Stimulated activated CD4-positive, alpha-beta T cell treated with anti-CD3 and anti-CD28 coated beads, Interleukin-4, amount 100 ng/mL, for 1 hour (primary cell): ENCODE measurements around the gene TMEM145.
"Not testable (repeated sequence)": the region's sequence is repeated elsewhere in the genome, so short reads cannot be mapped to it uniquely, and the experiment has no call there.

ENCODE experiments used
- DNase-seq: peaks from one replicate; pipeline ENCODE4 v3.0.0-alpha.2; 2020

The TMEM145 gene

DNA sequence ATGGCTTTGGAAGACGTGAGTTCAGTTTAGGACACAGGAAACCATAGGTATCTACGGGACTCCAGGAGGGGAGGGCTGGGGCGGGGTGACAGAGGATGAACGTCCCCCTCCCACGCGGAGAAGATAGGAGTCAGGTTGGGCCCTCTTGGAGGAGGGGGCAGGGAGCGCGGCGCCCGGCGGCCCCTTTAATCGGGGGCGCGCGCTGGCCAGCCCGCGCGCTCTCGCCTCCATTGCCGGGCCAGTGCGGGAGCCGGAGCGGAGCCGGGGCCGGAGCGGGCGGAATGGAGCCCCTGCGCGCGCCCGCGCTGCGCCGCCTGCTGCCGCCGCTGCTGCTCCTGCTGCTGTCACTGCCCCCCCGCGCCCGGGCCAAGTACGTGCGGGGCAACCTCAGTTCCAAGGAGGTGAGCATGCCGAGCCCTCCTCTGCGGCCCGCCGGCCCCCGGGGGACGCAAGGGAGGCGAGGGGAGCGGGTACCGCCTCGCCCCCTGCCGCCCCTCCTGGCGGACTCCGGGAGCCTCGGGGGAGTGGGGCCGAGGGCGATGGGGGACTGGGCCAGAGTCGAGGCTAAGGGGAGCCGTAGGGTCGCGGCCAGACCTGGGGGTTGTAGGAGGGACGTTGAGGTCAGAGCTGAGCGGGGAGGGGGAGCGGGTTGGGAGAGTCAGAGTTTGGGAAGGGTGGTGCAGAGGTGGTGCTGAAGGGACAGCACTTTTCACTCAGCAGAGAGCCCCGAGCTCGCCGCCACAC is at the start of gene TMEM145:
Gene TMEM145, plus strand, starts transcription at position 214 of the 744 bp plus-strand sequence. Its CDS starts 68 bp downstream, at position 282.
- peak; percentile 51 for DNase-seq

DNA sequence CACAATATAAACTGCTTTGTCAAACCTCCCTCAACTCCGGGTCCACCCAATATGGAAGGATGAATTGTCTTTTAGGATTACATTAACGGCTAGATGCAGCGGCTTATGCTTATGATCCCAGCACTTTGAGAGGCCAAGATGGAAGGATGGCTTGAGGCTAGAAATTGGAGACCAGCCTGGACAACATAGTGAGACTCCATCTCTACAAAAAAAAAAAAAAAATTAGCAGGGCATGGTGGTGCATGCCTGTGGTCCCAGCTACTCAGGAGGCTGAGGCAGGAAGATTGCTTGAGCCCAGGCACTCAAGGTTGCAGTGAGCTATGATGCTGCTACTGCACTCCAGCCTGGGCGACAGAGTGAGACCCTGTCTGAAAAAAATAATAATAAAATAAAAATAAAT is 47.0 kb upstream of the TMEM145 start:
- not testable (repeated sequence) for DNase-seq

DNA sequence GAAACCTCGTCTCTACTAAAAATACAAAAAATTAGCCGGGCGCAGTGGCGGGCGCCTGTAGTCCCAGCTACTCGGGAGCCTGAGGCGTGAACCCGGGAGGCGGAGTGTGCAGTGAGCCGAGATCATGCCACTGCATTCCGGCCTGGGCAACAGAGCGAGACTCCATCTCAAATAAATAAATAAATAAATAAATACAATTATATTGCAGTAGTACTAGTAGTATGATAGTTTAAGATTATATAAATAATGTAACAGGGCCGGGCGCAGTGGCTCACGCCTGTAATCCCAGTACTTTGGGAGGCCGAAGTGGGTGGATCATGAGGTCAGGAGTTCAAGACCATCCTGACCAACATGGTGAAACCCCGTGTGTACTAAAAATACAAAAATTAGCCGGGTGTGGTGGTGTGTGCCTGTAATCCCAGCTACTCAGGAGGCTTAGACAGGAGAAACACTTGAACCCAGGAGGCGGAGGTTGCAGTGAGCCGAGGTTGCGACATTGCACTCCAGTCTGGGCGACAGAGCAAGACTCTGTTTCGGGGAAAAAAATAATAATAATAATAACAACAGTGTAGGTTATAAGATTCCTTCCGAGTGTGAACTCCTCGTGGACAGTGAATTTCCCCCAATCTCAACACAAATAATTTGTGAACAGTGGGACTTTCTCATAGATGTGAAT is 46.0 kb upstream of the TMEM145 start:
- not testable (repeated sequence) for DNase-seq

DNA sequence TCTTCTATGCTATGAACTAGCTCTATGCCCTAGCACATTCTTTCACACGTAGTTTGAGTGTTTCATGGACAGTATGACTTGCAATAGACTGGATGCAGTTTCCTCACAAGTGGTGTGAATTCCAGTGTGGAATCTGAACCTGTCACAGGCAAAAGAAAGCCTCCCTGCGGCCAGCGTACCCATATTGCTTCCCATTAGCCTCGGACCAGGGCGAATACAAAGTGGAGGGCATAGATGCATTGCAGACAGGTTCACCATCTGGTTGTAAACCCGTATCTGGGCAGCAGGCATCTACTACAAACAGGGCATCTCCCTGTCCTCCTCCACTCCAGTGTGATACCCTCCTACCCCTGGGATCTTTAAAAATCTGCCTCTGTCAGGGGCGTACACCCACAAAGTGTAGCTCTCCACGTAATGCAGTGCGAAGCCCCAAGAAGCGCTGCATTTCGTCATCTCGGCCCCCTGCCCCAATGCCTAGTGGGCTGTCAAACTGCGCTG is 45.4 kb upstream of the TMEM145 start:
- DNase-seq, result no peak

DNA sequence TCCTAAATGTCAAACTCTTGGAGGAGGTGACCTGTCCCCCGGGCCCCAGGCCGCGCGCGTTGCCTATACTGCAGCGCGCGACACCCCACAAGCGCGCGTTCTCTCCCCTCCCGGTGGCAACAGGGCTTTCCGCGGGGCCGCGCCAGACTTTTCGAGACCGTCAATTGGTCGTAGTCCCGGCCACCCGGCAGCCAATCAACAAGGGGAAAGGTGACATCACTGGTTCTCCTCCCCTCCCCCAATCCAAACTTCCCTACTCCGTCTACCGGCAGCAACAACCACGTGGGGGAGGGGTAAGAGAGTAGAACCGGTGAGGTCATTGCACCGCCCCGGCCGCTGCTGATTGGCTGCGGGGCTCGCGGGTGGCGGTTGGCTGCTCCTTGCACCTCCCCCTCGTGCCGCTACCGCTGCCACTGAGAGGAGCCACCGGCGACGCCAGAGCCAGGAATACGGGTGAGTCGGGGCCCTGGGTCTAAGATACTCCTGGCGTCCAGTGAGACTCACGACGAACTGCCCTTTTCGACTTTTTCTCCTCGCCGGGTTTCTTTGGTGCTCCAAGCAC is 44.9 kb upstream of the TMEM145 start:
- DNase-seq, result peak; percentile 96

DNA sequence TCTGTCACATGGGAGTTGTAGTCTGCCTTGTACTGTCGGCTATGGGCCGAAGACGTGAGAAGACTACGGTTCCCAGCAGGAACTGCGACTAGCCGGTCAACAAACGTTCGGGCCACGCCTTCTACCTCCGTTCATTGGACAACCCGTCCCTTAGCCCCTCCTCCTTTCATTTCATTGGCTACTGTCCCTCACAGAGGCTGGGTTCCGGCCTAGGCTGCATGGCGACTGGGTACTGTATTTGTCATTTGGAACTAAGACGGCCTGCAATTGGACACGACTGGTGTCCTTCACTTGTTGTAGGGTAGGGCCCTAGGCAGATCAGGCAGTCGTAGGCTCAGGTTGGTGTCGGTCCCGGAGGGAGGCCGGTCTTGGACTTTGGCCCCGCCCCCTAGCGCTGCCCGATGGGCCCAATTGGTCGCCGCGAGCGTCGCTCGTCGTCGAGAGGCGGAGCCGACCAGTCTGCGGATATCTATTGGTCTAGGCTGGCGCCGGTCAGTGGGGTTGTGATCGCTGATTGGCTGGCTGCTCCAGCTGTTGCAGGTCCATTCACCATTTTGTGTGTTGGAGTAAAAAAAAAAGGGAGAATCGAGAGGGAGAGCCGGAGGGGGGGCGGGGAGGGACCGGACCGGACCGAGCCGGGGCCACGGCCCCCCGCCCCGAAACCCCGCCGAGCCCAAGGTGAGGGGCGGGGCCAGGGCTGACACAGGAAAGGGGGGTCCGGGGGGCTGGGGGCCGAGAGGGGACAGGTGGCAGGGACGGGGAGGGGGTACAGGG is 44.2 kb upstream of the TMEM145 start, which contains the start of gene CIC:
Gene CIC, plus strand, starts transcription at position 549 of the 774 bp plus-strand sequence. CDS start 2,532 bp downstream, outside the sequence.
- DNase-seq, result peak; percentile 99

DNA sequence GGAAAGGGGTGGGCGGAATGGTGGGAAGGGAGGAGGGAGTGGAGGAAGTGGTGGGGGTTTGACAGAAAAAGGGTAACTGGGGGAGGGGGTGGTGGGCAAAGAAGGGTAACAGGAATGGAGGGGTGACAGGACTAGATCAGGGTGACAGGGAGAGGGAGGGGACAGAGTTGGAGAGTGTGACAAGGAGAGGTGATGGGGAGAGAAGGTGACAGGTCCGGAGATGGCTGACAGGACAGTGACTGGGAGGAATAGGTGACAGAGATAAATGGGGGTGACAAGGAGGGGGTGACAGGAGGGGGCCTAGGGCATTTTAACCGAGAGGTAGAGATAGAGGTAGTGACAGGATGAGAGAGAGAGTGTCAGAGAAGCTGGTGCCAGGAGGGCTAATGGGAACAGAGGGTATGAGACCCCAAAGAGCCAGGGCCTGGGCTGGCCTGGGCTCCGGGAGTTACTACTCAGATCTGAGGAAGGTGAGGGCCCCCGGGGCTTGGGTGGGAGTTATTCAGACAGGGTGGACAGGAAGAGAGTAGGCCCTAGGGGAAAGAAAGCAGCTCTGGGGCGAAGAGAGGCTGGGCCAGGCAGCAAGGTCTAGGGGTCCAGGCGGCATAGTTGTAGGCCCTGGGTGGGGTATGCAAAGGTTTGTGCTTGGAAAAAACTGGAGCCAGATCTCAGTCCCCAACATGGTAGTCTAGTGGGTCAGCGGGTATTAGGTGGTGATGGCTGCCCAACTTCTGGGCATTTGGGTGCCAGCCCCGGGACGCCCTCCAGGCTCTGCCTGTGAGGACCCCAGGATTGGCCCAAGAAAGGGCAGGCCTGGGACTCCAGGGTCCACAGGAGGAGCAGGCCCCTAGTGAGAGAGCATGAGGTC is 43.4 kb upstream of the TMEM145 start:
- peak; percentile 7 for DNase-seq

DNA sequence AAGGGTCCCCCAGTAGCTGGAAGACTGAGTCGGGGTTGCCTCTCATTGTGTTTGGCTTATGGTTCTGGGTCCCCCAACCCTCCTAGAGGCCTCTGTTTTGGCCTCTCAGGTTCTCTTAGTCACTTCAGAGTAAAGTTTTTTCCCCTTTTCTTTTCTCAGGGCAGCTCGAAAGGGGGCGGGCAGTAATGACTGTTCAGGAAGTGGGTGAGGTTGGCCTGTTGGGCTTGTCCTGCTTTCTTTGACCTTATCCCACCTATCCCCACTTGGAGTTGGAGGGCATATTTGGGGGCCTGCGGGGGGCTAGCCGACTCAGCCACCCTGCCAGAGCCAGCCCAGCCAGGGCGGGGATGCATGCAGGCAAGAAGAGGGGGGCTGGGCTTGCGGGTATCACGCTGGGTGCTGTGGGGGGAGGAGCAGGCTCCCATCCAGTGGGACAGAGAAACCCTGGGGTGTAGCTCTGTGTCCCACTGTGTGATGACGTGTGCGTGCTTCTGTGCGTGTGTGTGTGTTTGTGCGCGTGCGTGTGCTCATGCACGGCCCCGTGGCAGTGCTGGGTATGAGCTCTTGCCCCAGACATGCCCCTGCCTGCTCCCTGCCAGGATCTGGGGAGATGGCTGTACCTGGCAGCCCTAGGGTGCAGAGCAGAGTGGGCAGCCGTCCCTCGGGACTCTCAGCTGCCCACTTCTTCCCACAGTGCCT is 42.6 kb upstream of the TMEM145 start:
- DNase-seq, result peak; percentile 64

DNA sequence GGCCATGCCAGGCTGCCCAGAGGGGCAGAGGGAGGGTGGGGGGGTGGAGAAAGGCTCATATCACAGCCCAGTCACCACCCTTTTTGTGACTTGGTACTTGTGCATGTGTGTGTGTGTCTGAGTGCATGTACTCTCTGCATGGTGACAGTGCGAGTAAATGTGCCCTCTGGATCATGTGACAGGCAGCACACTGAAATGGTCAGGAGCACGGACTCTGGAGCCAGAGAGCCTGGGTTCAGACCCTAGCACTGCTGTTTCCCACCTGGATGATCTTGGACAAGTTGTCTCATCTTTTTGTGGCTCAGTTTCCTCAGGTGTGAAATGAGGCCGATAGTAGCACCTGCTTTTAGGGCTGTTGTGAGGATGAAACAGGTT is 42.1 kb upstream of the TMEM145 start:
- DNase-seq, result no peak

DNA sequence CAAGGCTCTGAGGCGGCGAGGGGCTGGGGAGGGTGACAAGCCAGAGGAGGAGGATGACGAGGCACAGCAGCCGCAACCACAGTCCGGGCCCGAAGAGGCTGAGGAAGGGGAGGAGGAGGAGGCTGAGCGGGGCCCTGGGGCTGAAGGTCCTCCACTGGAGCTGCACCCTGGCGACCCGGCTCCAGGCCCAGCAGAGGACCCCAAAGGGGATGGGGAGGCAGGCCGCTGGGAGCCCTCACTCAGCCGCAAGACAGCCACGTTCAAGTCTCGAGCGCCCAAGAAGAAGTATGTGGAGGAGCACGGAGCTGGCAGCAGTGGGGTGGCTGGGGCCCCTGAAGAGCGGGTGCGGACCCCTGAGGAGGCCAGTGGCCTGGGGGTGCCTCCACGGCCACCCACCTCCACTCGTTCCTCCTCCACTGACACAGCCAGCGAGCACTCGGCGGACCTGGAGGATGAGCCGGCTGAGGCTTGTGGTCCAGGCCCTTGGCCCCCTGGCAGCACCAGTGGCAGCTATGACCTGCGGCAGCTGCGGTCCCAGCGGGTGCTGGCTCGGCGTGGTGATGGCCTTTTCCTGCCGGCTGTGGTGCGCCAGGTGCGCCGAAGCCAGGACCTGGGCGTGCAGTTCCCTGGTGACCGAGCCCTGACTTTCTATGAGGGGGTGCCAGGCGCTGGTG is 41.1 kb upstream of the TMEM145 start:
- no peak for DNase-seq

DNA sequence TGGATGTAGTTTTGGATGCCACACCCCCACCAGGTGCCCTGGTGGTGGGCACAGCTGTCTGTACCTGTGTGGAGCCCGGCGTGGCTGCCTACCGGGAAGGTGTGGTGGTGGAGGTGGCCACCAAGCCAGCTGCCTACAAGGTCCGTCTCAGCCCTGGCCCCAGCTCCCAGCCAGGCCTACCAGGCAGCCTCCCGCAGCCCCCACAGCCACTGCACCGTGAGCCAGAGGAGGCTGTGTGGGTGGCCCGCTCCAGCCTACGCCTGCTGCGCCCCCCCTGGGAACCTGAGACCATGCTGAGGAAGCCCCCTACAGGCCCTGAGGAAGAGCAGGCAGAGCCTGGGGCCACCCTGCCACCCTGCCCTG is 40.6 kb upstream of the TMEM145 start:
- DNase-seq, result no peak

DNA sequence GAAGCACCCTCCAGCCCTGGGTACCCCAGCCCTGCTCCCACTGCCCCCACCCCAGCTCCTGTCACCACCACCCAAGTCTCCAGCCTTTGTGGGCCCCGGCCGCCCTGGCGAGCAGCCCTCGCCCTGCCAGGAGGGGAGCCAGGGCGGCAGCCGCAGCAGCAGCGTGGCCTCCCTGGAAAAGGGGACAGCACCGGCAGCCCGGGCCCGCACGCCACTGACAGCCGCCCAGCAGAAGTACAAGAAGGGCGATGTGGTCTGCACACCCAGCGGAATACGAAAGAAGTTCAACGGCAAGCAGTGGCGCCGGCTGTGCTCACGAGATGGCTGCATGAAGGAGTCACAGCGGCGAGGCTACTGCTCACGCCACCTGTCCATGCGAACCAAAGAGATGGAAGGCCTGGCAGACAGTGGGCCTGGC is 40.1 kb upstream of the TMEM145 start:
- no peak for DNase-seq

DNA sequence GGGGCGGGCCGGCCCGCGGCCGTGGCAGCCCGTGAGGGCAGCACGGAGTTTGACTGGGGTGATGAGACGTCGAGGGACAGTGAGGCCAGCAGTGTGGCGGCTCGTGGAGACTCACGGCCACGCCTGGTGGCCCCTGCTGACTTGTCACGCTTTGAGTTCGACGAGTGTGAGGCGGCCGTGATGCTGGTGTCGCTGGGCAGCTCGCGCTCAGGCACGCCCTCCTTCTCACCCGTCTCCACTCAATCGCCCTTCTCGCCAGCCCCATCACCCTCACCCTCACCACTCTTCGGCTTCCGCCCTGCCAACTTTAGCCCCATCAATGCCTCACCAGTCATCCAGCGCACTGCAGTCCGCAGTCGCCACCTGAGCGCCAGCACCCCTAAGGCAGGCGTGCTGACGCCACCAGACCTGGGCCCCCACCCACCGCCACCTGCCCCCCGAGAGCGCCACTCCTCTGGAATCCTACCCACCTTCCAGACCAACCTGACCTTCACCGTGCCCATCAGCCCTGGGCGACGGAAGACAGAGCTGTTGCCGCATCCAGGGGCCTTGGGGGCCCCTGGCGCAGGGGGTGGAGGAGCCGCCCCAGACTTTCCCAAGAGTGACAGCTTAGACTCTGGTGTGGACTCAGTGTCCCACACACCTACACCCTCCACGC is 39.6 kb upstream of the TMEM145 start:
- DNase-seq, result no peak

DNA sequence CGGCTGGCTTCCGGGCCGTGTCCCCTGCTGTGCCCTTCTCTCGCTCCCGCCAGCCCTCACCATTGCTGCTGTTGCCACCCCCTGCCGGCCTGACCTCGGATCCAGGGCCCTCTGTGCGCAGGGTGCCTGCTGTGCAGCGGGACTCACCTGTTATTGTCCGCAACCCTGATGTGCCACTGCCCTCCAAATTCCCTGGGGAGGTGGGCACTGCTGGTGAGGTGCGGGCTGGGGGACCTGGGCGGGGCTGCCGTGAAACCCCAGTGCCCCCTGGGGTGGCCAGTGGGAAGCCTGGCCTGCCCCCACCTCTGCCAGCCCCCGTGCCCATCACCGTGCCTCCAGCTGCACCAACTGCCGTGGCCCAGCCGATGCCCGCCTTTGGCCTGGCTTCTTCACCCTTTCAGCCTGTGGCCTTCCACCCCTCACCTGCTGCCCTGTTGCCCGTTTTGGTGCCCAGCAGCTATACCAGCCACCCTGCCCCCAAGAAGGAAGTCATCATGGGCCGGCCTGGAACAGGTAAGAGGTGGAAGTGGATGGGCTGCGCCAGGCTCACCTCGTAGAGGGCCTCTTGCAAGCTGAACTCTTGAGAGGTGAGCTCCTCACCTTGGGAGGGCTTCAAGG is 38.9 kb upstream of the TMEM145 start:
- no peak for DNase-seq

DNA sequence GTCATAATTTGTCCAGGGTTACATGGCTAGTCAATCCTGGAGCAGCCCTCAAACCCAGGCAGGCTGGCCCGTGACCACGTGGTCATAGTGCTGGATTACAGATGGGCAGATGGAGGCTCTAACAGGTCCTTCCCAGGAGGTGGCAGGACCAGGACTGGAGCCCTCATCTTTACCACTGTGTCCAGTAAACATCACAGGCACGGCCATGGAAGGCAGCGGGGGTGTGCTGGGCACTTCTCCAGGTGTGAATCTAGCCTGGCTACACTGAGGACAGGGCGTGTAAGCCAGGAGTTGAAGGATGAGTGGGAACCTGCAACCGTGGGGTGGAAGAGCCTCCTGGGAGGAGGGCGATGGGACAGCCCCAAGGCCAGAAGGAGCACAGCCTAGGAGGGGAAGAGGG is 38.0 kb upstream of the TMEM145 start:
- no peak for DNase-seq

DNA sequence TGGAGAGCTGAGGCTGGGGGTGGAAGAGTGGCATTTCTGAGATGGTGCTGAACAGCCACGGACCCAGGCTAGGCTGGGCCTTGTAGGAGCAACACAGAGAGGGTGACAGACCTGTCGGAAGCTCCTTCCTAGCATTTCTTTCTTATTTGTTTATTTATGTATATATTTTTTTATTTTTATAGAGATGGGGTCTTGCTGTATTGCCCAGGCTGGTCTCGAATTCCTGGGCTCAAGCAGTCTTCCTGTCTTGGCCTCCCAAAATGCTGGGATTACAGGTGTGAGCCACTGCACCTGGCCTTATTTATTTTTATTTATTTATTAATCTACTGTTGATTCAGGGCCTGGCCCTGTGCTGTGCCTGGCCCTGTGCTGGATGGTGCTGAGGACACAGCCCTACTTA is 37.6 kb upstream of the TMEM145 start:
- DNase-seq, result no peak

DNA sequence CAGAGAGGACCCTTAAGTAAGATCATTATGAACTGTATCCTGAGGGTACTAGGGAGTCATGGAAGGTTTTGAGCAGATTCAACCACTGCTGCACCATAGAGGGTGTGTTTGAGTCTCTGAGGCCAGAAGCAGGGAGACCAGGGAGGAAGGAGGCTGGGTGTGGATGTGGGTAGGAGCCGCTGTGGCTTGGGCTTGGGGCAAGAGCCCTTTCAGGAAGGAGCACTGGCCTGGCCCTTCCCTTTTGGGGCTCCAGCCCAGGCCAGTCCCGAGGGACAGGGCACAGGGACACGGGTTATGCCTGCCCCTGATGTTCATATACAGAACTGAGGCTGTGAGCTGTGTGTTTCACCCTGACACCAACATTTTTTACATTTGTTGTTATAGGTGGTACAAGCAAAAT is 36.8 kb upstream of the TMEM145 start:
- no peak for DNase-seq

DNA sequence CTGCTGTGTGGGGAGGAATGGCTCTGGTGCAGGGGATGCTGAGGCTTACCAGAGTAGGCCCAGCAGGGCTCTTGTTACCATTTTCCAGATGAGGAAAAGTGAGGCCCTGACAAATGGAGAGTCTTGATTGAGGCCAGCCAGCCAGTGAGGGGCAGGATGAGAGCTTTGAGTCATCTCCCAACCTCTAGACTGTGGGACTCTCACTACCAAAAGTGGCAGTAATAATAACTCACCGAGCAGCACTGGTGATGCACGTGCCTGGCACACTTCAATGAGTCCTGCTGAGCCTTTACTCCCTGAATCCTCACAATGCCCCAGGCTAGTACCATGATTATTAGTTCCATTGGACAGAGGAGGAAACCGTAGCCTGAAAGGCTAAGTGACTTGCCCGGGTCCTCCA is 36.3 kb upstream of the TMEM145 start:
- DNase-seq, result no peak

DNA sequence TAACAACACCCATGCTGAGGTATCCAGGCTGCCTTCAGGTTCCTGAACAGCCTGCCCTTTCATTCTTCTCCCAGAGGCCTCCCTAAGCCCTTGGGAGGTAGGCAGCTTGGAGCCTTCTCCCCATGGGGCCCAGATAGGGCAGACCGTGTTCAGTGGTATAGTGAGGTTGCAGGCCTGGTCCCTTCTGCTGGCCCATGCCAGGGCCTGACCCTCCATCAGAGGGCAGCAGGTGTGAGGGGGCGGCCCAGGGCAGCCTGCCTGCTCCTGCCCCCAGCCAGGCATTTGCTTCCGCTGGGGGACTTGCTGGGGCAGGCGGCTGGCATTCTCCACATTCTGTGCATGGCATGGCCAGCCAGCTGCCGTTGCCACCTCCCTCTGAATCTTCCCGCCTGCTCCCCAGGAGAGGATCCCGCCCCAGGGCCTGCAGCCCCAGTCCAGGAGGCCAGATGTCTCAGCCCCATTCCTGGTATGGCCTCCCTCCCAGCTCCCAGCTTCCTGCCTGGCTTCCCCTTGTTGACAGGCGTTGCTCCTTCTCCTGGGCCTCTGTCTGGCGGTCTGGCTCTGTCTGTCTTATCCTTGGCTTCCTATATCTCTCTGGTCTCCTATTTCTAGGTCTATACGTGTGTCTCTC is 35.2 kb upstream of the TMEM145 start:
- DNase-seq, result no peak
